HPDE6-E6E7 (cell line): ENCODE measurements around the gene CALM3.
"Not testable (repeated sequence)": the region's sequence is repeated elsewhere in the genome, so short reads cannot be mapped to it uniquely, and the experiment has no call there.

Source experiments
- DNase-seq: peaks from one replicate; pipeline ENCODE4 v3.0.0; 2011; ENCODE audit warnings: missing footprints; ENCODE audit errors: extremely low spot score

The CALM3 gene

DNA sequence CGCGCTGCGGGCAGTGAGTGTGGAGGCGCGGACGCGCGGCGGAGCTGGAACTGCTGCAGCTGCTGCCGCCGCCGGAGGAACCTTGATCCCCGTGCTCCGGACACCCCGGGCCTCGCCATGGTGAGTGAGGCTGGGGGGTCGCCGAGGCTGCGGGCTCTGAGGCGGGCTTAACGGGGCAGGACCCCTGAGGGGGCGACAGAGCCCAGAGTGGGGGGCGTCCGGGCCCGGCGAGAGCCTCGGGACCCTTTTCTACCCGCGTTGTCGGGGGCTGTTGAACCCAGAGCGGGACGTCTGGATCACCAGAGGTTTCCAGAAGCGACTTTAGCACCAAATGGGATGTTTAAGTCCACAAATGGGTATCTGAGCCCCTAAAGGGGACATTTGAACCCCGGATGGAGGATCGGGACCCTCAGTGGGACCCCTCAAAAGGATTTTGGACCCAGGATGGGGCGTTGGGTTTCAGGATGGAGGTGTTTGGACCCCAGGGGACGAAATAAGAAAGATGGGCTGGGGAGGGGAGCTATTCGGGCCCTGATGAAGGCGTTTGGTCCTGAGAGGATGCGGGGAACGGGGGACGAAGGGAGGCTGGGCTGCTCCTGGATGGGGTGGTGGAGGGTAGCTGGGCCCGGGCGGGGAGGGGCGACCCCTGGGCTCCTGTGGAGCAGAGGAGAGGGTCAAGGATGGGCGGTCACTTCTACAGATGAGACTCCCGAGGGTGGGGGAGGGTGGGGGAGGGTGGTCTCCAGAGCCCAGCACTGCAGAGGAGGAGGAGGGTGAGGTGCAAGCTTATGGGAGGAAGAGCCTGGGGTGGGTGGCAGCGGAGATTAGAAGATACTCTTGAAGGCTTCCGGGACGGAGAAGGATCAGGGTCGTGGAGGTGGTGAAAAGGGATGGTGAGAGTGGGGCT, at the start of gene CALM3:
Gene CALM3, plus strand, starts transcription at position 13 of the 907 bp plus-strand sequence. Its CDS starts 105 bp downstream, at position 118.
- no peak for DNase-seq

DNA sequence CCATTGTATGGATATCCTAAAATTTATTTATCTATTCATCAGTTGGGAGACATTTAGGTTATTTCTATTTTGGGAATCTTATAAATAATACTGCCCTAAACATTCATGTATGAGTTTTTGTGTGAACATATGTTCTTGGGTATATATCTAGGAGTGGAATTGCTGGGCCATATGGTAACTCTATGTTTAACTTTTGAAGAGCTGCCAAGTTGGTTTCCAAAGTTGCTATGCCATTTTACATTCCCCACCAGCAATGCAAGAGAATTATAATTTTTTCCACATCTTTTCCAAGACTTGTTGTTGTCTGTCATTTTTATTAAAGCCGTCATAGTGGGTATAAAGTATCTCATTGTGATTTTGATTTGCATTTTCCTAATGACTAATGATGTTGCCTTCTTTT, 48.2 kb upstream of the CALM3 start:
- DNase-seq: no peak

DNA sequence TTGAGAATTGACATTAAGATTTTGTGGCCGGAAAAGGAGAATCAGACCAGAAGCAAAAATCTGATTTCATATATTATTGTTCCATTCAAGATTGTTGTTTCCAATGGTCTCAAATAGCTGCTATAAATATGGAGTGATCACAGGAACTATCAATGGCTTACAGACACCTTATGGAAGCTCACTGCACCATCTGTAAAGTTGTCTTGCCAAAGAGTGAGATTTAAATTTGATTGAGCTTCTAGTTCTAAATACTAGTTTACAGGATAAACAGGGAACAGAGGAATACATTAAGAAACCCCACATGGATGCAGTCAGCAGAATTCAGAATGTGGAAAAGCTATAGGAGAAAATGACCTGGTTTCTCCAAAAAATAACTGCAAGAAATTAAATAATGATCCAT, 47.0 kb upstream of the CALM3 start:
- DNase-seq: no peak

DNA sequence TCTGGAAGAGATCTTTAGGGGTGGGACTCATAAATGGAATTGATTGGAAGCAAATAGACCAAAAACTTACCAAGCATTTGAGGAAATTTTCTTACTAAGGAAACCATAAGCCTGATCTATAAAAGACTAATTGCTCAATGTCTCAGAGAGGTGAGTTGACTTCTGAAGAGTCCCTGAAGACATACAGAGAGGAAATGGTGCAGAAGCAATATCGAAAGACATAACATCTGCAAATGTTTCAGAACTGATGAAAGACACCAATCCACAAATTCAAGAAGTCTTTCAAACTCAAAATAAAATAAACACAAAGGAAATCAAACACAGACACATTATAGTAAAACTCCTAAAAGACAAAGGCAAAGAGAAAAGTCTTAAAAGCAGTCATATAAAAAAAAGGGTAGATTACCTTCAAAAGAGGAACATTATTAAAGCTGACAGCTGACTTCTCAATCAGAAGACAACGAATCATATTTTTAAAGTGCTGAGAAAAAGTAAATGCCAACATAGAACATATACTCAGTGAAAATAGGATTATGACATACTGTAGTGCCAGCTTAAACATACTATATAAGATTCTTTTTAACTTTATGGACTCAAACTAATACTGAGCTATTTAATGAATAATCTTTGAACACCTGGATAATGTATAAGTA, 45.4 kb upstream of the CALM3 start:
- no peak for DNase-seq

DNA sequence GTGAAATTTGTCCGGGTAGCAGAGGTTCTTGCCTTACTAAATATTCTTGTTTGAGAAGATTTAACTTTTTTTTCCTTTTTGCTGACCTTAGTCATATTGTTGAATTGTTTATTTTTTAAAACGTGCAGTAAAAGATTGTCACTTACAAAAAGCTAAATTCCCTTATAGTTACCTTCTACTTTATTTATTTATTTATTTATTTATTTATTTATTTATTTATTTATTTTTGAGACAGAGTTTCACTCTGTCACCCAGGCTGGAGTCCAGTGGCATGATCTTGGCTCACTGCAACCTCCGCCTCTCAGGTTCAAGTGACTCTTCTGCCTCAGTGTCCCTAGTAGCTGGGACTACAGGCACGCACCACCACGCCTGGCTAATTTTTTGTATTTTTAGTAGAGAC, 44.7 kb upstream of the CALM3 start:
- DNase-seq: not testable (repeated sequence)

DNA sequence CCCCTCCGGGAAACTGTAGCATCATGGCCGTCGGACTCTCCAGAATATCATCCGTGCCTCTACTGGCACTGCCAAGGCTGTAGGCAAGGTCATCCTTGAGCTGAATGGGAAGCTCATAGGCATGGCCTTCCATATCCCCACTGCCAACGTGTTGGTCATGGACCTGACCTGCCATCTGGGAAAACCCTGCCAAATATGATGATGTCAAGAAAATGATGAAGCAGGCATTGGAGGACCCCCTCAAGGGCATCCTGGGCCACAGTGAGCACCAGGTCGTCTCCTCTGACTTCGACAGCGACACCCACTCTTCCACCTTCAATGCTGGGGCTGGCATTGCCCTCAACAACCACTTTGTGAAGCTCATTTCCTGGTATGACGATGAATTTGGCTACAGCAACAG, 41.9 kb upstream of the CALM3 start:
- no peak for DNase-seq

DNA sequence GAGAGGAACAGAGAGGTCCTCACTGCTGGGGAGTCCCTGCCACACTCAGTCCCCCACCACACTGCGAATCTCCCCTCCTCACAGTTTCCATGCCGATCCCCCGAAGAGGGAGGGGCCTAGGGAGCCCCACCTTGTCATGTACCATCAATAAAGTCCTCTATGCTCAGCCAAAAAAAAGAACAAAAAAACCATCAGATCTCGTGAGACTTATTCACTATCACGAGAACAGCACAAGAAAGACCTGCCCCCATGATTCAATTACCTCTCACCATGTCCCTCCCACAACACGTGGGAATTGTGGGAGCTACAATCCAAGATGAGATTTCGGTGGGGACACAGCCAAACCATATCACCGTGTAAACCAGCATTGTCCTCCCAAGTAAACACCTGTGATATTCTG, 41.5 kb upstream of the CALM3 start:
- not testable (repeated sequence) for DNase-seq

DNA sequence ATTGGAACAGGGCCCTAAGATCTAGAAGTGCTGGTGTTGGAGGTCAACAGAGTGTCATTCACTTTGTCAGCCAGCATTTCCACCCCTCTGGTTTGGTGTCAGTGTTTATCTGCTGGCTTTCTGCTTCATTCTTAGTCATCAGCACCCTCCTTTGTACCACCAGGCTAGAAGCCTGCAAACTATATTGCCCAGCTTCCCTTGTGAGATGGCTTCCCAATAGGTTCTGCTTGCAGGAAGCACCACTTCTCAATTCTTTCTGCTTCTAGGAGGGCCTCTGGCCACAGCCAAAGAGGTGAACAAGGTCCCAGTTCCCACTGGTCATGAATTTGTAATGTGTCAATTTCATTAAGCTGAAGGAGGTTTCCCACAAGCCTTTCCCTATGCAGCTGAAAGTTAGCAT, 36.4 kb upstream of the CALM3 start:
- DNase-seq: no peak

DNA sequence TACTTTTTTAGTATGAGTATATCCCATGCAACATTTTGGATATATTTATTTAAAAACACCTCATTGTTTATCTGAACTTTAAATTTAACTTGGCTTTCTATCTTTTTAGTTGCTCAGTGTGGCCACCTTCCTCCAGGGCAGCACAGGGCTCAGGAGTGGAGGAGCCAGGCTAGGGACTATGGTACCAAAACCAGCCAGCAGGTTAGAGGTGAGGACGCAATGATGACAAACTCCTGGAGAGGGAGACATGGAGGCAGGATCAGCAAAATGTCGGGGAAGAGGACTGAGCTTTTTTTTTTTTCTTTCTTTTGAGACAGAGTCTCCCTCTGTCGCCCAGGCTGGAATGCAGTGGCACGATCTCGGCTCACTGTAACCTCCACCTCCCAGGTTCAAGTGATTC, 29.6 kb upstream of the CALM3 start:
- DNase-seq: no peak

DNA sequence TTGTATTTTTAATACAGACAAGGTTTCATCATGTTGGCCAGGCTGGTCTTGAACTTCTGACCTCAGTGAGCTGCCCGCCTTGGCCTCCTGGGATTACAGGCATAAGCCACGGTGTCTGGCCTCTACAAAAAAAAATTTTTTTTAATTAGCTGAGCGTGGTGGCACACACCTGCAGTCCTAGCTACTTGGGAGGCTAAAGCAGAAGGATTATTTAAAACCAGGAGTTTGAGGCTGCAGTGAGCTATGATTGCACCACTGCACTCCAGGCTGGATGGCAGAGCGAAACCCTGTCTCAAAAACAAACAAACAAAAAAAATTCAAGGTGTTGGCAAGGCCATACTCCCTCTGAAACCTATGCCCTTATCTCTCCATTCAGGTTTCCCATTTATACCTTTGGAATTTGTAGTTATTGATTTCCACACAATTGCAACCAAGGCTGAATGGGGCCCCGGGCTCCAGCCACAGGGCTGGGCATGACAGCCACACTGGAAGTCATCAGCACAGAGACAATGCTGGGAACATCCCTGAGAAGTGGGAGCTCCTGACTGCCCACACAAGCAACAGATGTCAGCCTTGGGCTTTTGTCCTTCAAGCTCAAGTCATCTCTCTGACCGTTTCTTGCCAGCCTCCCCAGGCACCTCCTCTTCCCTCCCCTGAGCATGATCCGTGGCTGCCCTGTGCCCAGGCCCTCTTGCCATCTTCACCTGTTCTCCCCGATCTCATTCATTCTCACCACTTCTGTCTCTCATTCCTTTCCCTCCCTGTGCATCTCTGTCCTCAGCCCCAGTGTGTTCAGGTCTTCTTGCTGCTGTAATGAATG, 27.2 kb upstream of the CALM3 start:
- no peak for DNase-seq

DNA sequence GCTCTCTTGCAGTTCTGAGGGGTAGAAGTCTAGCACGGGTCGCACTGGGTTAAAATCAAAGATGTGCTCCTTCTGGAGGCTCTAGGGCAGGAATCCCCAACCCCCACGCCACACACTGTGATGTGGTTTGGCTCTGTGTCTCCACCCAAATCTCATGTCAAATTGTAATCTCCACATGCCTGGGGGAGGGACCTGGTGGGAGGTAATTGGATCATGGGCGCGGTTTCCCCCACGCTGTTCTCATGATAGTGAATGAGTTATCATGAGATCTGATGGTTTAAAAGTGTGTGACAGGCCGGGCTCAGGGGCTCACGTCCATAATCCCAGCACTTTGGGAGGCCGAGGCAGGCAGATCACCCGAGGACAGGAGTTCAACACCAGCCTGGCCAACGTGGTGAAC, 26.6 kb upstream of the CALM3 start:
- DNase-seq: no peak

DNA sequence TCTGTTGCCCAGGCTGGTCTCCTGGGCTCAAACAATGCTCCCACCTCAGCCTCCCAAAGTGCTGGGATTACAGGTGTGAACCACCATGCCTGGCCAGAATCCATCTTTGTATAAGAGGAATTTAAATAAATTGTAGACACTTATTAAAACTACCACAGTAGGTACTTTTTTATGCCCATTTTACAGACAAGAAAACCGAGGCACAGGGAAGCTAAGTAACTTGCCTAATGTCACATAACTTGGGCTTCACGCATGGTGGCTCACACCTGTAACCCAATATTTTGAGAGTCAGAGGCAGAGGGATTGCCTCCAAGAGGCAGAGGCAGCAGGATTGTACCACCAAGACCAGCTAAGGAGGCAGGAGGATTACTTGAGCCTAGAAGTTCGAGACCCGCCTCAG, 22.7 kb upstream of the CALM3 start:
- DNase-seq: no peak

DNA sequence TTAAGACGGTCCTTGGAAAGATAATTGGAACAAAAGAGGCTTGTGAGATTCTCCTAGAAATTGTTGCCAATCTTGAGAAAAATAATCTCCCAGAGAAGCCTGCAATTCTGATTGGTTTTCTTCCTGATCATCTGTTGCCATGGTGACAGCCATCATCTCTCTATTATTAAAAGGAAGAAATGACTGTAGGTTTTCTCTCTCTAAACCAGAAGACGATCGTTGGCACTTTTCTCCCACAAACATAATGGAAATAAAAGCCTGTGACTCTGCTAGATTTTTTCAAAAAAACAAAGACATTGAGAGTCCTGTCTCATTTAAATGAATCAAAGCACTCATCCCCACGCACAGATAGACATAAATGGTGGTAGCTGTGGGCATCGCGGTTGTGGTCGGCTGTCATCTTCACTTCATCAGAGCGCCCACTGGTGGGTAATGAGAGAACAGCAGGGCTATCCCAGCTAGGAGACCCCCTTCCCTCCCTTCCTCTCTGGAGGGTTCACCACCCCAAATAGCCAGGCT, 21.7 kb upstream of the CALM3 start:
- DNase-seq: no peak

DNA sequence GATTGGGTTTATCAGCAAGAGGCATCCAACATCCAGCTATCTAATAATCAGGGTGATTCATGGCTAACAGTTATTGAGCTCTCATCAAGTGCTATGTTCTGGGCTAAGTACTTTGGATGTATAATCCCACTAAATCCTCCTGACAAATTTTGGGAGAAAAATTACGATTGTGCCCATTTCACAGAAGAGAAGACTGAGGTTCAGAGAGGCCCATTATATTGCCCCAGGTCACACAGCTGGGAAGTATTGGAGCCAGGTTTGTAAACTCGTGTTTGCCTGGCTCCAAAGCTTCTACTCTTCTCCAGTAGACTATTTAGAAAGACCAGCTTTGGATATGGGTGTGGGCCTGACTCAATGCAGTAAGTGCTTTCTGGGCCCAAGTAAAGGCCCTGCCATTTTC, 20.9 kb upstream of the CALM3 start:
- no peak for DNase-seq

DNA sequence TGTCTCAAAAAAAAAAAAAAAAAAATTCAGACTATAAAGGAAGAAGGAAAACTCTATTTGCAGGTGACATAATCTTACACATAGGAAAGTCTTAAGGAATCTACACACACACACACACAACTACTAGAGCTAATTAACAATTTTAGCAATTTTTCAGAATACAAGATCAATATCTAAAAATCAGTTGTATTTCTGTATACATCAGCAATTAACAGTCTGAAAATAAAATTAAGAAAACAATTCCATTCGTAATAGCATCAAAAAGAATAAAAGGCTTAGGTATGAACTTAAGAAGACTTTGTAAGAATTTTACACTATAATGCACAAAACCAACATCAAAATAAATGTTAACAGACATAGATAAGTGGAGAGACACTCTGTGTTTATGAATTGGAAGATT, 15.6 kb upstream of the CALM3 start:
- no peak for DNase-seq

DNA sequence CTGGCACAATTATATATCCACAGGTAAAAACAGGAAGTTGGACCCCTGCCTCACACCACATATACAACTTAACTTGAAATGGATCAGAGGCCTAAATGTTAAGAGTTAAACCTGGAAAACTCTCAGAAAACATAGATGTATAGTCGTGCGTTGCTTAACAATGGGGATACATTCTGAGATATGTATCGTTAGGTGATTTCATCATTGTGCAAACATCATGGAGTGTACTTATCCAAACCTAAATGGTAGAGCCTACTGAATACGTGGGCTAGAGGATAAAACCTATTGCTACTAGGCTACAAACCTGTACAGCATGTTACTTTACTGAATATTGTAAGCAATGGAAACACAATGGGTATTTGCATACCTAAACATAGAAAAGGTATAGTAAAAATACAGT, 14.8 kb upstream of the CALM3 start:
- DNase-seq: no peak

DNA sequence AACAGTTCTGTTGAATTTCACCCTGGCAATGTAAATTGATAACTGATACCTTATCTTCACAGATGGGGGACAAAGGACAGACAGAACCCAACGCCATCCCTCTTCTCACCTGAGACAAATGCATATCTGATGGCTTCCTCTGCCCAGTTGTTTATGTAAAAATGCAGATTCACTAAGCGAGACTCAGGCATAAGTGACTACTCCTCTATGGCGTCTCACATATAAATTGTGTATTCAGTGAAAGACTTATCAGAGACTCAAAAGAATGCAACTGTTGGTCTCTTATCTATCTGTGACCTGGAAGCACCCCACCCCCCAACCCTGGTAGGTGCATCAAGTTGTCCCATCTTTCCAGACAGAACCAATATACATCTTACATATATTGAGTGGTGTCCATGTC, 13.3 kb upstream of the CALM3 start:
- DNase-seq: no peak

DNA sequence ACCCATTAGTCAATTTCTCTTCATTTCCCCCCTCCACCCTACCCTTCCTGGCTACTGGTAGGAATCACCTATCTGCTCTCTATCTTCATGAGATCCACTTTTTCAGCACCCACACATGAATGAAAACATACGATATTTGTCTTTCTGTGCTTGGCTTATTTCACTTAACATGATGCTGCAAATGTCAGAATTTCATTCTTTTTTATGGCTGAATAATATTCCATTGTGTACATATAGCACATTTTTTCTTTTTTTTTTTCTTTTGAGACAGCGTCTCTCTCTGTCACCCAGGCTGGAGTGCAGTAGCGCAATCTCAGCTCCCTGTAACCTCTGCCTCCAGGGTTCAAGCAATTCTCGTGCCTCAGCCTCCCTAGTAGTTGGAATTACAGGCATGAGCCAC, 9.9 kb upstream of the CALM3 start:
- no peak for DNase-seq

DNA sequence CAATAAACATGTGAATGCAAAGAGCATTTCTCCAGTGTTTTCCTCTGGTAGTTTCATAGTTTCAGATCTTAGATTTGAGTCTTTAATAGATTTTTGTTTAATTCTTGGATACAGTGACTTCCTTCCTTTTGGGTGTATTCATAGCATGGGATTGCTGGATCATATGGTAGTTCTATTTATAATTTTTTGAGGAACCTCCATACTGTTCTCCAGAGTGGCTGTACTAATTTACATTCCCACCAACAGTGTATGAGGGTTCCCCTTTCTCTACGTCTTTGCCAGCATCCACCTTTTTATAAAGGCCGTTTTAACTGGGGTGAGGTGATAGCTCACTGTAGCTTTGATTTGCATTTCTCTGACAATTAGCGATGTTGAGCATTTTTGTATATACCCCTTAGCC, 9.3 kb upstream of the CALM3 start:
- no peak for DNase-seq

DNA sequence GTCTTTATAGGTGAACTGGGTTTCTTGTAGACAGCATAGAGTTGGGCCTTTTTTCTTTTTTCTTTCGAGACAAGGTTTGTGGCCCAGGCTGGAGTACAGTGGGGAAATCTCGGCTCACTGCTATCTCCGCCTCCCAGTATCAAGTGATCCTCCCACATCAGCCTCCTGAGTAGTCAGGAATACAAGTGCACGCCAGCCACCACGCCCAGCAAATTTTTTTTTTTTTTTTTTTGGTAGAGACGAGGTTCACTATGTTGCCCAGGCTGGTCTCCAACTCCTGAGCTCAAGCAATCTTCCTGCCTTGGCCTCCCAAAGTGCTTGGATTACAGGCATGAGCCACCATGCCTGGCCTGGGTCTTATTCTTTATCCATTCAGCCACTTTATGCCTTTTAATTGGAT, 5.1 kb upstream of the CALM3 start:
- DNase-seq: no peak

DNA sequence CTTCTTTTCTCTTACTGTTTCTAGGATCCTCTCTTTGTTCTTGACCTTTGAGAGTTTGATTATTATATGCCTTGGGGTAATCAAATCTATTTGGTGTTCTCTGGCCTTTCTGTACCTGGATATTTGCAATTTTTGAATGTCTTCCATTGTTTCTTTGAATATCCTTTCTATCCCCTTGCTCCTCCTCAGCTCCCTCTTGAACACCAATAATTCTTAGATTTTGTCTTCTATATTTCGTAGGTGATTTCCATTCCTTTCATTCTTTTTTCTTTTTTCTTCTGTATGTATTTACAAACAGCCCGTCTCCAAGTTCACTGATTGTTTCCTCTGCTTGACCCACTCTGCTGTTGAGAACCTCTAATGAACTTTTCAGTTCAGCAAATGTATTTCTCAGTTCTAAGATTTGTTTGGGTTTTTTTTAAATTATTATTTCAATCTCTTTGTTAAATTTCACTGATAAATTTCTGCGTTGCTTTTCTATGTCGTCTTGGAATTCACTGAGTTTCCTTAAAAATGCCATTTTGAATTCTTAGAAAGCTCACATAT, 2.7 kb upstream of the CALM3 start:
- no peak for DNase-seq
